ENCODE results near the gene PPIL6. TPM values are rescaled to one million over a fixed set of nuclear protein-coding genes. Genes with fewer than 3 reads are reported as not detected.

Gene PPIL6
- 10 to 100 TPM in 1 of 3 donors, 1 to 10 TPM in 2; 2.6 to 16.5 (median 2.9) TPM for total RNA-seq

DNA sequence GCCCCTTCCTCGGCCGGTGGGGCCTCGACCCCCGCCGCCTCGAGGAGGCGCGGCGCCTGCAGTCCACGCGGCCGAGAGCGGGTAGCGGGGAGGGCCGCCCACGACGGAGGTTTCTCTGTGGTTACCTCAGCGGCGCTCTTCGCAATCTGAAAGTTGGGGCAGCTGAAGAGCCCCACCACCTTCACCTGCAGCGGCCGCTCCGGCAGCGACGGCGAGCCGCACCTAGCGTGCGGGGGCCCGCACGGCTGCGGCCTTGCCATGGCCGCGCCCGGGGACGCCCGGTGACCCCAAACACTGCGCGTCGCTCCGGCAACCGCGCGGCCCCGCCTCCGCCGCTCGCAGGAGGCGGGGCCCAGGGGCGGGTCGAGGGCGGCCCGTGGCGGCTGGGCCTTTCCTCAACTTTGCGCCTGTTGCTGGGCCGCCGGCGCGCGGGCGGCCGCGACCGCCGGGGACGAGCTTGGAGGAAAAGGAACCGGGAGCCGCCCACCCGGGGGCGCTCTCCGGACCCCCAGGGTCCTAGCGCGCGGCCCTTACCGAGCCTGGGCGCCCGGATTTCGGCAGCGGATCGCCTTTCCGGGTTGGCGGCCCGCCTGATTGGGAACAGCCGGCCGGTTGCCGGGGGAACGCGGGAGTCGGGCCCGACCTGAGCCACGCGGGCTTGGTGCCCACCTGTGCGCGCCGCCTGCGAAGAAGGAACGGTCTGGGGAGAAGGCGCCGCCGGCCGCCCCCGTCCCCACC lies at the start of gene PPIL6, which contains the start of gene SMPD2:
Gene PPIL6 (minus strand): TSS at position 298 of the 738 bp plus-strand sequence. CDS start 38 bp downstream, at position 260.
Gene SMPD2 (plus strand): TSS at position 394 of the 738 bp plus-strand sequence. CDS start 398 bp downstream, outside the sequence.
- H3K27me3 ChIP-seq = no peaks in the 10 kb centered on the region
- intact Hi-C loops (cut with DNase I; ENCODE audit: low total_unique reads) = no loop called here
- H3K4me1 ChIP-seq = peaks cover 5 to 7% of the 10 kb centered on the region in 2 donors
- H3K4me3 ChIP-seq = peak within 1 kb of the TSS; percentile 71 to 87 (median 86)
- DNase-seq (ENCODE audit: low spot score in 2 of 2) = peak; percentile 76
- no peaks in the 10 kb centered on the region for H3K36me3 ChIP-seq
- no peaks in the 10 kb centered on the region for H3K9me3 ChIP-seq
- peak within 1 kb of the TSS; percentile 91 to 92 for H3K27ac ChIP-seq
- TF ChIP-seq POLR2AphosphoS5 (IDR thresholded peaks at IDR 0.05) = peak; percentile 7 to 39 (median 36)
- TF ChIP-seq, protein P1, sequence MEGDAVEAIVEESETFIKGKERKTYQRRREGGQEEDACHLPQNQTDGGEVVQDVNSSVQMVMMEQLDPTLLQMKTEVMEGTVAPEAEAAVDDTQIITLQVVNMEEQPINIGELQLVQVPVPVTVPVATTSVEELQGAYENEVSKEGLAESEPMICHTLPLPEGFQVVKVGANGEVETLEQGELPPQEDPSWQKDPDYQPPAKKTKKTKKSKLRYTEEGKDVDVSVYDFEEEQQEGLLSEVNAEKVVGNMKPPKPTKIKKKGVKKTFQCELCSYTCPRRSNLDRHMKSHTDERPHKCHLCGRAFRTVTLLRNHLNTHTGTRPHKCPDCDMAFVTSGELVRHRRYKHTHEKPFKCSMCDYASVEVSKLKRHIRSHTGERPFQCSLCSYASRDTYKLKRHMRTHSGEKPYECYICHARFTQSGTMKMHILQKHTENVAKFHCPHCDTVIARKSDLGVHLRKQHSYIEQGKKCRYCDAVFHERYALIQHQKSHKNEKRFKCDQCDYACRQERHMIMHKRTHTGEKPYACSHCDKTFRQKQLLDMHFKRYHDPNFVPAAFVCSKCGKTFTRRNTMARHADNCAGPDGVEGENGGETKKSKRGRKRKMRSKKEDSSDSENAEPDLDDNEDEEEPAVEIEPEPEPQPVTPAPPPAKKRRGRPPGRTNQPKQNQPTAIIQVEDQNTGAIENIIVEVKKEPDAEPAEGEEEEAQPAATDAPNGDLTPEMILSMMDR (IDR thresholded peaks at IDR 0.05) = no peak
- TF ChIP-seq POLR2A (IDR thresholded peaks at IDR 0.05) = no peak

DNA sequence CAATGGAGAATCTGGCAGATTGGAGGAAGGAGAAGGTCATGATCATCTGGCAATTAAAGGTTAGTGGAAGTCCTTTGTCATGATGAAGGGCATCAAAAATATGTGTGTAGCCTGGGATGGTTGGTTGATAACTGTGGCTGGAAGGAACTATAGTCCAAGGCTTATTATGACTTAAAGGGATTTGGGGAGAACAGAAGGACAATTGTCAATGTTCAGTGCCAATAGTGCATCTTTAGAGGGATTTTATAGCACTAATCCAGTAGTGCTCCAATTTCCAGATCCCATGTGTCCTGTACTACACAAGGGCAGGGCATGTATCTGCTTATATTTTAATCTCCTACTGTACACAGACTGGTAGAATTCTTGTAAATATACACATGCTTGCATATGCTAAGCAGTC lies 47.6 kb upstream of the PPIL6 start:
- no peaks in the 10 kb centered on the region for H3K27me3 ChIP-seq
- TF ChIP-seq, protein P1 (IDR thresholded peaks at IDR 0.05) = no peak
- no peak for TF ChIP-seq POLR2A (IDR thresholded peaks at IDR 0.05)
- no peak for TF ChIP-seq POLR2AphosphoS5 (IDR thresholded peaks at IDR 0.05)
- H3K4me3 ChIP-seq = no peak overlapping the region
- no peaks in the 10 kb centered on the region for H3K4me1 ChIP-seq
- no peaks in the 10 kb centered on the region for H3K36me3 ChIP-seq
- H3K27ac ChIP-seq = no peak overlapping the region
- no peak for DNase-seq (ENCODE audit: low spot score in 2 of 2)
- no peaks in the 10 kb centered on the region for H3K9me3 ChIP-seq
- intact Hi-C loops (cut with DNase I; ENCODE audit: low total_unique reads) = no loop called here

DNA sequence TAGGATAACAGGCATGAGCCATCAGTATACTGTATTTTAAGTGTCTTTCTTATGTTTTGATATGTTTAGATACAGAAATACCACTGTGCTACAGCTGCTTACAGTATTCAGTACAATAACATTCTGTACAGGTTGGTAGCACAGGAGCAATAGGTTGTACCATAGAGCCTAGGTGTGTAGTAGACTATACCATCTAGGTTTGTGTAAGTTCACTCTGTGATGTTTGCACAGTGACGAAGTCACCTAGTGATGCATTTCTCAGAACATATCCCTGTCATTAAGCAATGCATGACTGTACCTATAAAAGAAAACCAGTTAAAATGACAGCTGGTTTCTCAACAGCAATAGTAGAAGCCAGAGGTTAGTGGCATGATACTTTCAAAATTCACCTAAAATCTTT lies 45.6 kb upstream of the PPIL6 start:
- intact Hi-C loops (cut with DNase I; ENCODE audit: low total_unique reads) = no loop called here
- TF ChIP-seq, protein P1 (IDR thresholded peaks at IDR 0.05) = no peak
- no peak for TF ChIP-seq POLR2AphosphoS5 (IDR thresholded peaks at IDR 0.05)
- no peak for TF ChIP-seq POLR2A (IDR thresholded peaks at IDR 0.05)
- Histone ChIP-seq H3K27me3 (no peaks in the 10 kb centered on the region), H3K36me3 (no peaks in the 10 kb centered on the region), H3K27ac (no peak overlapping the region), H3K4me3 (no peak overlapping the region), H3K9me3 (no peaks in the 10 kb centered on the region), H3K4me1 (peaks cover 0 to 3% of the 10 kb centered on the region in 2 donors)
- DNase-seq (ENCODE audit: low spot score in 2 of 2) = no peak

DNA sequence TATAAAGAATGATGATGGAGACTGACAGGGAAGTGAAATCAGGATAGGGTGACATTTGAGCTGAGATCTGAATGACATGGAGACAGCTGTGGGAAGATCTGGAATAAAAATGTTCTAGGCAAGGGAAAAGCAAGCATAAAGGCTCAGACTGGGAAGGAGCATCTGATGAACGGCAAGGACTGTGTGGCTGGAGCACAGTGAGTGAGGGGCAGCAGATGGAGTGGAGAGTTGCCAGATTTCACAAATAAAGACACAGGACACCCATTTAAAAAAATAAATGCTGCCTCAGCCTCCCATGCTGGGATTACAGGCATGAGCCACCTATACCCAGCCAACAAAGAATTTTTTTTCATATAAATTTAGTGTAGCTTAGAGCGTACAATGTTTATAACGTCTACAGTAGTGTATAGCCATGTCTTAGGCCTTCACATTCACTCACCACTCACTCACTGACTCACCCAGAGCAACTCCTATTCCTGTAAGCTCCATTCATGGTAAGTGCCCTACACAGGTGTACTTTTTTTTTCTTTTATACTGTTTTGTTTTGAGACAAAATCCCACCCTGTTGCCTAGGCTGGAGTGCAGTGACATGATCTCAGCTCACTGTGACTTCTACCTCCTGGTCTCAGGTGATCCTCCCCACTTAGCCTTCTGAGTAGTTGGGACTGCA lies 45.0 kb upstream of the PPIL6 start:
- Histone ChIP-seq H3K36me3 (no peaks in the 10 kb centered on the region), H3K4me3 (no peak overlapping the region), H3K9me3 (no peaks in the 10 kb centered on the region), H3K27me3 (no peaks in the 10 kb centered on the region), H3K4me1 (peaks cover 0 to 9% of the 10 kb centered on the region in 2 donors), H3K27ac (no peak overlapping the region)
- intact Hi-C loops (cut with DNase I; ENCODE audit: low total_unique reads) = no loop called here
- DNase-seq (ENCODE audit: low spot score in 2 of 2) = no peak
- TF ChIP-seq, protein P1 (IDR thresholded peaks at IDR 0.05) = no peak
- TF ChIP-seq POLR2A (IDR thresholded peaks at IDR 0.05) = no peak
- no peak for TF ChIP-seq POLR2AphosphoS5 (IDR thresholded peaks at IDR 0.05)

DNA sequence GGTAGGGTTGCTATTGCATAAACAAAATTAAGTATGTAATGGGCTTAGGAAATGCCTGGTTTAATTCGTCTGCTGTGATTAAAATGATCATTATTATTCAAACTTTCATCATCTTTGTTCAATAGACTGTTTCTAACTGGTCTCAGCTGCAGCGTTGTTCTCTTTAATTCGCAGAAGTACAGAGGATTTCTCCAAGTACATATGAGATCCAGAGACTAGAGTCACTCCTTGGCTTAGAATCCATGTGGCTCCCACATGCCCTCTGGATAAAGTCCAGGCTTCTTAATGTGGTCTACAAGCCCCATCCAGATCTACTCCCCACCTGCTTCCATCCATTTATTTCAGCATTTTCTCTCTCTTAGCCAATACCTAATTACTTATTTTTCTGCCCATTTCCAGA lies 43.7 kb upstream of the PPIL6 start:
- TF ChIP-seq POLR2AphosphoS5 (IDR thresholded peaks at IDR 0.05) (no peak), POLR2A (IDR thresholded peaks at IDR 0.05) (no peak)
- TF ChIP-seq, protein P1 (IDR thresholded peaks at IDR 0.05) = no peak

More for the DNA sequence above, 43.7 kb upstream of the PPIL6 start:
- peak overlapping the region; percentile 84 to 96 for H3K27ac ChIP-seq
- DNase-seq (ENCODE audit: low spot score in 2 of 2) = no peak
- intact Hi-C loops (cut with DNase I; ENCODE audit: low total_unique reads) = no loop called here
- peaks cover 0 to 11% of the 10 kb centered on the region in 2 donors for H3K4me1 ChIP-seq
- H3K27me3 ChIP-seq = no peaks in the 10 kb centered on the region
- peak overlapping the region in 2 of 3 donors; percentile 99 to 100 for H3K4me3 ChIP-seq
- no peaks in the 10 kb centered on the region for H3K9me3 ChIP-seq
- H3K36me3 ChIP-seq = no peaks in the 10 kb centered on the region
